GM19397 (cell line): ENCODE results near the gene SMYD2.

Experiments used
- ATAC-seq: cut with Tn5 transposase; IDR thresholded peaks from one replicate; pipeline ENCODE4 v1.9.1; 2021; ENCODE audit warnings: mild to moderate bottlenecking, moderate library complexity; ENCODE audit not compliant: unreplicated experiment

The SMYD2 gene

GRCh38 chr1:214300149-214300780 lies 19.3 kb downstream of the SMYD2 start:
- no peak for ATAC-seq

GRCh38 chr1:214301526-214301925 lies 20.6 kb downstream of the SMYD2 start:
- no peak for ATAC-seq

- ATAC-seq: no peak
Observed at GRCh38 chr1:214303141-214303930, 22.4 kb downstream of the SMYD2 start.

GRCh38 chr1:214305164-214305751 lies 24.3 kb downstream of the SMYD2 start:
- ATAC-seq: no peak

DNA sequence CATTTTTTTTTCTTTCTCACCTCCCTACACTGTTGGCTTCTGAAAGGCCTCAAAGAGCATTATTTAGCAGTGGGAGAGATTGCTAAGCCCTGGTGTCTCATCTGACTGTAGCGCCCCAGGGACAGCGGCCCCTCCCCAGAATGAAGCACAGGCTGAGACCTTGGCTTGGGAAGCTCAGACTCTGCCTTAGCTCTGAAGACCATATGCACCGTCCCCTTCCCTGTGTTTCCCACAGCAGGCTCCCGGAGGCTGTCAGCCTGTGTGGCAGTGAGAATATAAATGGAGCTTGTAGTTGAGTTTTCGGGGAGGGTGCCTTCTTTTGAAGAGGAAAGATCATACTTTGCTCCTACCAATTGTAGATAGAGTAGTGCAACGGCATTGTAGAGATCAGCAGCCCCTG lies 25.3 kb downstream of the SMYD2 start:
- no peak for ATAC-seq

DNA sequence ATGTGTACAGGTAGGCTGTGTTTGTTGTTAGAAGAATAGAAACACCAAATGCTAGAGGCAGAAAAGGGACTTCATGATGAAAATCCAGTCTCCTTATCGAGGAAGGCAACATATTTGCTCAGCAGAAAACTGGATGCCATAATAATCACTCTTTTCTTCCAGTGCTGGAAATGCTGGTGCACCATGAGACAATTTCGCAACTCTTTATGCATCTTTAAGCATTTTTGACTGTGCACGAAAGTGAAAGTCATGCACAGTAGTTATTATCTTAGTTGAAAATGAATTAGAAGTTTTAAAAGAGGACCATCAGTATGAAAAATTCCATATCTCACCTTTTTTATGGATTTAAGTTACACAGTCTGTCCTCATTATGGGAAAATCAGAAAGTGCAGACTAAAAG lies 29.1 kb downstream of the SMYD2 start:
- ATAC-seq: no peak

DNA sequence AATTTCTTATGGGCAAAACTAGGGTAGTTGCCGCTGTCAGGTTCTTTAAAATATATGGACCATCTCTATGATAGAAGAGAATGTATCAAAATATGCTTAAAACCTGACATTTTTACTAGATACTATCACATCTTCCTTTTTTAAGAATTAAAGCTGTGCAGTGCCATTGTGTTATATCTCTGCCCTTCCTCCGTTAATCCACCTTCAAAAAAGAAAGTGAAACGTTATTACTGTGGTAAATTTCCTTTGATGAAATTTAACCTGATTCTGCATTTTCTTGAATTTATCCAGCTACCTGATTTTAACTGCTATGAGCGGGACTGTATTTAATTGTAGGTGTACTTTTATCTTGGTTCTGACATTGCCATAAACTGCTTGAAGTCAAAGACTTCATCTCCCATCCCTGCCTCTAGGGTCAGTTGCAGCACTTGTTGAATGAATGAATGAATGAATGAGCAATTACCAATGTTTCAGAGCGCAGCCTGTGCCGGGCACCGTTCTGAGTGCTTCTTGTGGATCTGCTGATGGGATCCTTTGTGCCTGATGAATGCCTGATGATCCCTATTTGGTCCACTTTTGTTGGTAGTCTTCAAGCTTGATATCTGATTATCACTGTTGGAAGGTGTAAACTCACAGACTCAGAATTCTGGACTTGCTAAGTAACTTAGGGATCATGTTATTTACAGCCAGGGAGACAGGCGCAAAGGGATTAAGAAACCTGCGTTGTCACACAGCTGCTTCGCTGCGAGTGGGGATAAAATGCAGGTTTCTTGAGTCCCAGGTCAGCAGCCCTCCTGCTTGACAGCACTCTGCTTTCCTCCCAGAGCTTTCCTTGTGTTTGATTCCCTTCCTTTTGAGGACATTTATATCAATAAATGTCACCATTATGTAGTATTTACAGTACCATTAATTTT lies 30.1 kb downstream of the SMYD2 start:
- ATAC-seq: no peak

DNA sequence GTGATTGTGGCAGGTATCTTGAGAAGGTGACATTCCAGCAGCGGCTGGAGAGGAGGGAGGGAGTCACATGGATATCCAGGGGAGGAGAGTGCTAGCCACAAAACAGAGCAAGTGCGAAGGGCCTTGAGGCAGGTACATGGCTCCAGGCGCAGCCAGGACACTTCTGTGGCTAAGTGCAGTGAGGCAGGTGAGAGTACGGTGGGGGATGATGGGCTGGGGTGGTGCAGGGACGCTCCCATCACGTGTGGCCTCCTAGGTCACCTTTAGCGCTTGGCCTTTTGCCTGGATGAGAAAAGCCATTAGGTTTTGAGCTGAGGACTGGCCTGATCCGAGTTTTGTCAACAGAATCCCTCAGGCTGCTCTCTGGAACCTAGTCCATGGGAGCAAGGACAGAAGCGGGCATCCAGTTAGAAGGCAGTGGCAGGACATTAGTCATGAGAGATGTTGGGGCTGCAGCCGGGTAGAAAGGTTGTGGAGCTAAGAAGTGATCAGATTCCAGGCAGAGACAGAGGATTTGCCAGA lies 31.6 kb downstream of the SMYD2 start:
- no peak for ATAC-seq

- ATAC-seq: no peak
Observed at GRCh38 chr1:214314178-214314843, 33.4 kb downstream of the SMYD2 start.

DNA sequence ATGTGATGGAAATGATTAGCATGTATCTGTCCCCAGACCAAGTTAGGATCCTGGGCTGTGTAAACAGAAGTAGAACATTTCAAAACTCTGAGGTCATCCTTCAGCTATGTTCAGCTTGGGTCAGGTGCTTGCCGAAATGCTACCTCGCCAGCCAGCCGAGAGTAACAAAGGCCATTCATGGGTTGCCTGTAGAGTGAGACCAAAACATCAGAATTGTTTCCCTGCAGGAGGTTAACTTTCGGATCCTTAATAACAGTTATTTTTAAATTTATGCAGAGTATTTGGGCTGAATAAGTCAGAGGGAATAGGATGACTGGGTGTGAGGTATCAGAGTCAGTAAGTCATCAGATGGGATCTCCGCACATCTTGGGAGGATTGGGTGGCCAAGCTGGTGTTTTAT lies 35.6 kb downstream of the SMYD2 start:
- no peak for ATAC-seq

- no peak for ATAC-seq
Observed at GRCh38 chr1:214317300-214317699, 36.3 kb downstream of the SMYD2 start.

DNA sequence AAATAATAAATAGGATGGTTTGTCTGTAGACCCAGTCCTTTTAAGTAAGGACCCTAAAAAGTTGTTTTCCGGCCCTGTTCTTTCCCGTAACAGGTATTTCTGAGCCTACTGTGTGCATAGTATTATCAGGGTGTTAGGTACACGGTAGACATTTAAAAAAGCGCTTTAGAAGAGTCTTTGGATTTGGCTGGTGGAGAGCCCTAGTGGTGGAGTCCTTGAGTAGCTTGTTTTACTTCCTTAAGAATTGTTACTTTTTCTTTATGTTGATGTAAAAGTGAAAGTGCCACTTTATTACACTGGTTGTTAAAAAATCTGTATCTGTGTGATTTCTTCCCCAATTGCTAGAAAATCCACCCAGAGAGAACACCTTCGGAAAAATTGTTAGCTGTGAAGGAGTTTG lies 36.8 kb downstream of the SMYD2 start:
- no peak for ATAC-seq

DNA sequence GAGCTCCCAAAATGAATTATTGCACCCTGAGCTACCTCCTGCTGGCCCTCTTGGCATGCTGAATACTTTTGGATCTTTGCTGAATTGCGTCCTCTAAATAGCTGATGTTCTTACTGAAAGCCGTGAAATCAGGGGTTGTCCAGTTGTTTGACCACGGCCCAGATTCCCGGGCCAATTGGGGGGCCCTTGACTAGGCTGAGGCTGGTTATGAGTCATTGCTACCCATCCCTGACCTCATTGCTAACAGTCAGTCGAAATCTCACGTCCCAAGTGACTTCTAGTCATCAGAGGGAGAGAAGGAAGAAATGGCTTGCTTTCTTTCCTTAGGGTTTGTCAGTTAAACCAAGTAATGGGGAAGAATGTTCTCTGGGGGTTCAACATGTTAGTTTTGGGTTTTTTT lies 37.4 kb downstream of the SMYD2 start:
- ATAC-seq: no peak

- no peak for ATAC-seq
Observed at GRCh38 chr1:214318956-214319736, 38.2 kb downstream of the SMYD2 start.

- no peak for ATAC-seq
Observed at GRCh38 chr1:214319938-214320337, 39.0 kb downstream of the SMYD2 start.

DNA sequence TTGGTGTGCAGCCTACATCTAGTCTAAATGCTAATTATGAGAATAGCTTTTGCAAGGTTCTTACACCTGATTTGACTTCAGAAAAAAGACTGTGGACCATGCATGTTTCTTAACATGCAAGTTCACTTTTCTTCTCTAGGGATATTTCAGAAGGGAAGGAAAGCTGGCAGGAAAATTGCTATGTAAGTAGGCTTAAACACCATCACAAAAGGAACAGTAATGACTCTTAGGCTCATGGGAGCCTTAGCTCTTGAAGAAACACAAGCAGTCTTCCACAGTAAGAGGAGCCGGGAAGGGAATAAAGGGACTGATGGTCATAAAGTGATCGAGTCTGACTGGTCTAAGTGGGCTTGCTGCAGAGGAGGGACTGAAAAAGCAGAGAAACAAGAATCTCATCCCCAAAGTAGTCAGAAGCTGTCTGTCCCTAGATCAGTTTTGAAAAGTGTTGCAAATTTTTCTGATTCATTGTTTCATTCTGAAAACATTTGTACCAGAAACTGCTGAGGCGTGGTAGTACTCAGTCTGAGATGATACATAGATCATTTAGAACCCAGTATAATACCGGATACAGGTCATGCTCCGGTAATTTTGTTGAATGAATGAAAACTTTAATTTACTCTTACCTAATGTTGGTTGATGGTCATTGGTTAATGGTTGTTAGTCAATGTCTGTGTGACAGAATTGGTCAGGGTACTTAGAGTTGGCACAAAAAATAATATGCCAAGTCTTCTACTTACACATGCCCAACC lies 40.9 kb downstream of the SMYD2 start:
- ATAC-seq: no peak

DNA sequence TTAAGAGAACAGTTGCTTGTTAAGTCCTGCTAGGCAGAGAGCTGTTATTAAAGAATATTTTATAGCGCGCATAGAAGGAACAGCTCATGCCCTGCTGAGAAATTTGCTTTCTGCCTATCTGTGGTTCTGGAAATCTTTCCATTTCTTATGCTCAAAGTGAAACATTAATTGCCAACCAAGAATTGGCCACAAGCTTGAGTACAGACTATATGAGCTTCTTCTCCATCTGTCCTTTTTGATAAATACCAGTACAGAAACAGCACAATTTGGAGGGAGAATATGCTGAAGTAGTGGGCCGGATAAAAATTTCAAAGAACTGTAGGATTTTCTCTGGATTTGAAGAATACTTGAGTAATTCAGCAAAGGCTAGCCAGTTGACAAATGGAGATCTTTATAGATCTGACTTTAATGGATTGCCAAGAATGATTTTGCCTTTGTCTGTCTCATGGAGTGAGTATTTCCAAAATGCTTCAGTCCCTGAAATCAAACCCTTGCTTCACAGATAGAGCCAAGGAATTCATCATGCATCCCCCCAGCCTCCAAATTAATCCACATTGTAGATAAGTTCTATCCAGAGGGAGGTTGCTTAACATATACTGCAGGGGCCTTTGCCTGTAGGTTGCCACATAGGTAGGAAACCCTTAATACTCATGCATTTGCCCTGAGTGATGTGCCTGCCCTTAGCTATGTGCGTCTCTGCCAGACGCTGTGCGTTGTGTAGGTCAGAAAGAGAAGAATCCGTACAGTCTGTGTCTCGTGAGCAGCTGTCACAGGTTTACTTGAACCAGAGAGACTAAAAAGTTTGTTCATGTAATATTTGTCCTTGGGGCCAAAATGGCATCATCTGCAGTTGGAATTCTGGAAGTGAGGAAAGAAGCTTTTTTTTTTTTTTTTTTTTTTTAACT lies 44.2 kb downstream of the SMYD2 start:
- no peak for ATAC-seq

- peak; percentile 46 for ATAC-seq
Observed at GRCh38 chr1:214326406-214326805, 45.4 kb downstream of the SMYD2 start.
